Hepatocyte (in vitro differentiated cells): Measurements from ENCODE around the gene CEP295NL. TPM values are rescaled to one million over a fixed set of nuclear protein-coding genes. Genes with fewer than 3 reads are reported as not detected.

Experiments used
- DNase-seq: peaks from one replicate; pipeline ENCODE4 v3.0.0-alpha.2; 2016; ENCODE audit warnings: low spot score
- H2AFZ ChIP-seq: fragments of 200-600 bp; sonication (generic); 2 replicates; pipeline ENCODE4 v1.6.0; 2016; ENCODE audit warnings: antibody characterized with exemption, mild to moderate bottlenecking
- H3K27ac ChIP-seq: fragments of 200-600 bp; sonication (generic); 2 replicates; pipeline ENCODE4 v1.5.1; 2016; ENCODE audit warnings: mild to moderate bottlenecking
- H3K27me3 ChIP-seq: fragments of 200-600 bp; sonication (generic); 2 replicates; pipeline ENCODE4 v1.6.1; 2016
- H3K36me3 ChIP-seq: fragments of 200-600 bp; sonication (generic); replicated peaks from 2 replicates; pipeline ENCODE4 v1.5.1; 2016; ENCODE audit warnings: low read depth; ENCODE audit not compliant: insufficient read depth
- H3K4me1 ChIP-seq: fragments of 200-600 bp; sonication (generic); 2 replicates; pipeline ENCODE4 v1.5.1; 2016; ENCODE audit warnings: mild to moderate bottlenecking, moderate library complexity; ENCODE audit not compliant: insufficient read depth
- H3K4me2 ChIP-seq: fragments of 200-600 bp; sonication (generic); 2 replicates; pipeline ENCODE4 v1.6.0; 2016
- H3K4me3 ChIP-seq: fragments of 200-600 bp; sonication (generic); 2 replicates; pipeline ENCODE4 v1.5.1; 2016; ENCODE audit warnings: mild to moderate bottlenecking
- H3K79me2 ChIP-seq: fragments of 200-600 bp; sonication (generic); 2 replicates; pipeline ENCODE4 v1.6.0; 2017; ENCODE audit warnings: mild to moderate bottlenecking
- H3K9me2 ChIP-seq: fragments of 200-600 bp; sonication (generic); replicated peaks from 2 replicates; pipeline ENCODE4 v1.6.0; 2017; ENCODE audit warnings: mild to moderate bottlenecking; ENCODE audit not compliant: insufficient read depth
- H3K9me3 ChIP-seq: fragments of 200-600 bp; sonication (generic); 2 replicates; pipeline ENCODE4 v1.5.1; 2016; ENCODE audit warnings: low read depth, mild to moderate bottlenecking
- H4K20me1 ChIP-seq: fragments of 200-600 bp; sonication (generic); 2 replicates; pipeline ENCODE4 v1.6.0; 2016; ENCODE audit warnings: mild to moderate bottlenecking; ENCODE audit not compliant: insufficient read depth, poor library complexity, severe bottlenecking
- CTCF ChIP-seq: fragments of 200-600 bp; sonication (generic); IDR thresholded peaks from 2 replicates; pipeline ENCODE4 v1.5.1; 2016; ENCODE audit warnings: antibody characterized with exemption, mild to moderate bottlenecking; ENCODE audit not compliant: poor library complexity
- EZH2 ChIP-seq: fragments of 200-600 bp; sonication (generic); IDR thresholded peaks from 2 replicates; pipeline ENCODE4 v1.6.1; 2016; ENCODE audit warnings: antibody characterized with exemption, mild to moderate bottlenecking, borderline replicate concordance
- EZH2phosphoT487 ChIP-seq: fragments of 200-600 bp; sonication (generic); IDR thresholded peaks from one replicate; pipeline ENCODE4 v1.6.1; 2018; ENCODE audit warnings: antibody characterized with exemption, mild to moderate bottlenecking, low read depth, moderate library complexity; ENCODE audit not compliant: unreplicated experiment, severe bottlenecking
- WGBS: methylation state at CpG from one replicate; pipeline ENCODE4 v1.1.6; 2016; ENCODE audit warnings: low lambda C conversion rate; ENCODE audit errors: missing lambda C conversion rate; 5-methylcytosine and 5-hydroxymethylcytosine counted together
- polyA plus RNA-seq: library from polyadenylated mRNA; unstranded; fragments of >200 nt; fragmentation: Nextera tagmentation; extraction: Ambion mirVana; gene quantifications from 2 replicates; pipeline ENCODE4 v1.2.1, GENCODE V29; 2016
- total RNA-seq: library from RNA; depleted of rRNA; stranded (reverse); fragments of >200 nt; gene quantifications from 2 replicates; pipeline ENCODE4 v1.2.3, GENCODE V29; 2014

CEP295NL gene
- total RNA-seq (0.44 and 0.97 TPM in 2 replicates), polyA plus RNA-seq (0.17 and 0.91 TPM in 2 replicates)

- Histone ChIP-seq H2AFZ (no peak within 1 kb of the TSS), H4K20me1 (peaks cover 67% of the 10 kb centered on the region), H3K36me3 (no peaks in the 10 kb centered on the region), H3K9me2 (no peaks in the 10 kb centered on the region), H3K79me2 (peaks cover 83% of the 10 kb centered on the region), H3K9me3 (no peaks in the 10 kb centered on the region), H3K4me2 (no peak within 1 kb of the TSS), H3K4me3 (no peak within 1 kb of the TSS), H3K4me1 (peaks cover 19% of the 10 kb centered on the region), H3K27me3 (no peaks in the 10 kb centered on the region), H3K27ac (no peak within 1 kb of the TSS)
- WGBS, result 70% methylated on average over 17 of the region's 17 CpGs
- no peak for TF ChIP-seq CTCF
- no peak for TF ChIP-seq EZH2
- no peak for TF ChIP-seq EZH2phosphoT487
- DNase-seq, result peak; percentile 78
Observed at GRCh38 chr17:78903101-78903779, at the start of gene CEP295NL. Gene CEP295NL, minus strand, starts transcription at chr17:78903201. Its CDS starts 1,373 bp downstream, at chr17:78901828.

- Histone ChIP-seq H2AFZ (no peak overlapping the region), H3K9me2 (no peaks in the 10 kb centered on the region), H3K9me3 (peaks cover 6% of the 10 kb centered on the region), H3K4me1 (peaks cover 27% of the 10 kb centered on the region), H4K20me1 (no peaks in the 10 kb centered on the region), H3K36me3 (no peaks in the 10 kb centered on the region), H3K4me3 (no peak overlapping the region), H3K27ac (peak overlapping the region; percentile 85), H3K79me2 (no peaks in the 10 kb centered on the region), H3K27me3 (no peaks in the 10 kb centered on the region), H3K4me2 (peak overlapping the region; percentile 61)
- TF ChIP-seq EZH2 (no peak), EZH2phosphoT487 (no peak), CTCF (no peak)
- WGBS, result 90% methylated on average over 10 of the region's 10 CpGs
- peak; percentile 8 for DNase-seq
Observed at GRCh38 chr17:78952706-78953105, 49.7 kb upstream of the CEP295NL start.

GRCh38 chr17:78951967-78952551 is 49.1 kb upstream of the CEP295NL start:
- Histone ChIP-seq H3K9me3 (peaks cover 6% of the 10 kb centered on the region), H3K27ac (peak overlapping the region; percentile 85), H3K27me3 (no peaks in the 10 kb centered on the region), H3K9me2 (no peaks in the 10 kb centered on the region), H3K4me1 (peaks cover 34% of the 10 kb centered on the region), H3K36me3 (no peaks in the 10 kb centered on the region), H4K20me1 (no peaks in the 10 kb centered on the region), H3K4me3 (no peak overlapping the region), H3K79me2 (no peaks in the 10 kb centered on the region), H3K4me2 (peak overlapping the region; percentile 61), H2AFZ (peak overlapping the region; percentile 41)
- DNase-seq, result peak; percentile 74
- TF ChIP-seq EZH2phosphoT487 (no peak), EZH2 (no peak), CTCF (no peak)
- WGBS, result 37% methylated on average over 12 of the region's 12 CpGs
